ENCODE measurements around the gene PITPNM2.

The PITPNM2 gene

DNA sequence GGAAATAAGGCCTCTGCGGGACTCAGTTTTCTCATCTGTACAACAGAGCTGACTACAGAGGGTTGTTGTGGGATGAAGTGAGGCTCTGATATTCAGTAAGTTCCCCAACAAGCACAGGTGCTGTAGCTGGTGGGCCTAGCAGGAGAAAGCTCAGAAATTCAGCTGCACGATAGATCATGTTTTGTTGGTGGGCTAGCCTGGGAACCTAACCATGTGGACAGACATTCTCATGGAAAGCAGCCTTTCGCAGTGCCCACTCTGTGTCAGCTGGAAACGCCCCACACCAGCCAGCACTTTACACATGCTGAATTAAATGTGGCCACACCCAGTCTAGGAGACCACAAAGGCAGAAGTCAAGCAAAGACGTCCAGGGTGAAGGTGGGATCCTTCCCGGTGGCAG lies 16.1 kb downstream of the PITPNM2 start:
- Histone ChIP-seq H3K27me3 (ENCODE audit: control insufficient read depth, low read length) (0 out of 2 replicates have a peak, but pooled peaks cover 6% of the 10 kb centered on the region), H3K9me2 (replicated peaks; ENCODE audit: control insufficient read depth, low read length) (no peaks in the 10 kb centered on the region), H3K4me2 (ENCODE audit: low read length) (no peak overlapping the region), H3K4me3 (ENCODE audit: low read length) (no peak overlapping the region), H3K27ac (ENCODE audit: low read depth, low read length) (no peak overlapping the region), H3K4me1 (ENCODE audit: control insufficient read depth, low read length) (no peaks in the 10 kb centered on the region), H3K36me3 (ENCODE audit: control insufficient read depth, low read length) (no peaks in the 10 kb centered on the region), H3F3A (ENCODE audit: control insufficient read depth, insufficient read depth) (no peaks in the 10 kb centered on the region), H3K79me2 (ENCODE audit: control insufficient read depth, low read length) (no peaks in the 10 kb centered on the region), H4K20me1 (ENCODE audit: control insufficient read depth, insufficient read depth, low read depth, low read length) (no peaks in the 10 kb centered on the region), H3K9me3 (ENCODE audit: control insufficient read depth, insufficient read depth, low read length) (no peaks in the 10 kb centered on the region)
- TF ChIP-seq, protein P1, sequence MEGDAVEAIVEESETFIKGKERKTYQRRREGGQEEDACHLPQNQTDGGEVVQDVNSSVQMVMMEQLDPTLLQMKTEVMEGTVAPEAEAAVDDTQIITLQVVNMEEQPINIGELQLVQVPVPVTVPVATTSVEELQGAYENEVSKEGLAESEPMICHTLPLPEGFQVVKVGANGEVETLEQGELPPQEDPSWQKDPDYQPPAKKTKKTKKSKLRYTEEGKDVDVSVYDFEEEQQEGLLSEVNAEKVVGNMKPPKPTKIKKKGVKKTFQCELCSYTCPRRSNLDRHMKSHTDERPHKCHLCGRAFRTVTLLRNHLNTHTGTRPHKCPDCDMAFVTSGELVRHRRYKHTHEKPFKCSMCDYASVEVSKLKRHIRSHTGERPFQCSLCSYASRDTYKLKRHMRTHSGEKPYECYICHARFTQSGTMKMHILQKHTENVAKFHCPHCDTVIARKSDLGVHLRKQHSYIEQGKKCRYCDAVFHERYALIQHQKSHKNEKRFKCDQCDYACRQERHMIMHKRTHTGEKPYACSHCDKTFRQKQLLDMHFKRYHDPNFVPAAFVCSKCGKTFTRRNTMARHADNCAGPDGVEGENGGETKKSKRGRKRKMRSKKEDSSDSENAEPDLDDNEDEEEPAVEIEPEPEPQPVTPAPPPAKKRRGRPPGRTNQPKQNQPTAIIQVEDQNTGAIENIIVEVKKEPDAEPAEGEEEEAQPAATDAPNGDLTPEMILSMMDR (IDR thresholded peaks at IDR 0.05; ENCODE audit: low read depth, low read length, poor library complexity, severe bottlenecking) = no peak
- no peak for TF ChIP-seq EZH2phosphoT487 (IDR thresholded peaks at IDR 0.05; ENCODE audit: borderline replicate concordance, low read length)

DNA sequence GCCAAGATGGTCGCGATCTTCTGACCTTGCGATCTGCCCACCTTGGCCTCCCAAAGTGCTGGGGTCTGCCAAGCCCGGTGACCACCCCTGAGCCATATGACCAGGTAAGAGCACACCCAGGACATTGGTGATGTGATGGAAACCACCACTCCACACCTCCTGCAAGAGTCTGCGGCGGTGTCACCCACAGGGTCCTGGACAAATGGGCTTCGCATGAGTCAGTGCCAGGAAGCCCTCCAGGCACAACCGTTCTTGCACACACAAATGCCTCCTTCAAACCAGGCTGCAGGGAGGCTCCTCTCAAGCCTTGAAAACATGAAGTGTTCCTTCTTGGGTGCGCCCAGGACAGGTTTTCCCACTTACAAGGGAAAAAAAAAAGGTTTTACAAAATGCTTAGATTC lies 16.6 kb downstream of the PITPNM2 start:
- Histone ChIP-seq H3K79me2 (ENCODE audit: control insufficient read depth, low read length) (no peaks in the 10 kb centered on the region), H4K20me1 (ENCODE audit: control insufficient read depth, insufficient read depth, low read depth, low read length) (no peaks in the 10 kb centered on the region), H3K4me1 (ENCODE audit: control insufficient read depth, low read length) (no peaks in the 10 kb centered on the region), H3K27me3 (ENCODE audit: control insufficient read depth, low read length) (0 out of 2 replicates have a peak, but pooled peaks cover 6% of the 10 kb centered on the region), H3K4me3 (ENCODE audit: low read length) (no peak overlapping the region), H3K36me3 (ENCODE audit: control insufficient read depth, low read length) (no peaks in the 10 kb centered on the region), H3K4me2 (ENCODE audit: low read length) (no peak overlapping the region), H3K9me3 (ENCODE audit: control insufficient read depth, insufficient read depth, low read length) (no peaks in the 10 kb centered on the region), H3K27ac (ENCODE audit: low read depth, low read length) (no peak overlapping the region), H3F3A (ENCODE audit: control insufficient read depth, insufficient read depth) (no peaks in the 10 kb centered on the region), H3K9me2 (replicated peaks; ENCODE audit: control insufficient read depth, low read length) (no peaks in the 10 kb centered on the region)
- TF ChIP-seq, protein P1 (IDR thresholded peaks at IDR 0.05; ENCODE audit: low read depth, low read length, poor library complexity, severe bottlenecking) = no peak
- no peak for TF ChIP-seq EZH2phosphoT487 (IDR thresholded peaks at IDR 0.05; ENCODE audit: borderline replicate concordance, low read length)

DNA sequence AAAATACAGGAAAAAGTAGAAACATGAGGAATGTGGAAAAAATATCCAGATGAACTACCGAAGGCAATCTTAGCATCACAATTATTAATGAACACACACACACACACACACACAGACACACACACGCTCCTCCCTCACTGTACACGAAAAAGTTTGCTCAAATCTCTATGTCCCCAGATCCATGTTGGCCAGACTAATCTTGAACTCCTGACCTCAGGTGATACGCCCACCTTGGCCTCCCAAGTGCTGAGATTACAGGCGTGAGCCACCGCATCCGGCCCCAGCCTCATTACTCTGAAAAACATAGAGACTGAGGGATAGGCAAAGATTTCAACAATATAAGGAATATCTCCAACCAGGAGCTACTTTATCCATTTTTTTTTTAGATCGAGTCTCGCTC lies 17.2 kb downstream of the PITPNM2 start:
- TF ChIP-seq EZH2phosphoT487 (IDR thresholded peaks at IDR 0.05; ENCODE audit: borderline replicate concordance, low read length) = no peak
- TF ChIP-seq, protein P1 (IDR thresholded peaks at IDR 0.05; ENCODE audit: low read depth, low read length, poor library complexity, severe bottlenecking) = no peak
- Histone ChIP-seq H3K9me2 (replicated peaks; ENCODE audit: control insufficient read depth, low read length) (no peaks in the 10 kb centered on the region), H3K79me2 (ENCODE audit: control insufficient read depth, low read length) (no peaks in the 10 kb centered on the region), H3K4me2 (ENCODE audit: low read length) (no peak overlapping the region), H3K27me3 (ENCODE audit: control insufficient read depth, low read length) (0 out of 2 replicates have a peak, but pooled peaks cover 6% of the 10 kb centered on the region), H3K27ac (ENCODE audit: low read depth, low read length) (no peak overlapping the region), H3F3A (ENCODE audit: control insufficient read depth, insufficient read depth) (no peaks in the 10 kb centered on the region), H3K4me3 (ENCODE audit: low read length) (no peak overlapping the region), H3K9me3 (ENCODE audit: control insufficient read depth, insufficient read depth, low read length) (no peaks in the 10 kb centered on the region), H3K36me3 (ENCODE audit: control insufficient read depth, low read length) (no peaks in the 10 kb centered on the region), H3K4me1 (ENCODE audit: control insufficient read depth, low read length) (no peaks in the 10 kb centered on the region), H4K20me1 (ENCODE audit: control insufficient read depth, insufficient read depth, low read depth, low read length) (no peaks in the 10 kb centered on the region)

Data from DOHH2 (cell line).